ENCODE results near the gene PRKD2.

PRKD2 gene

GRCh38 chr19:46741447-46741846 is 24.5 kb upstream of the PRKD2 start:
- DNase-seq (ENCODE audit: low read depth) = no peak

- no peak for DNase-seq (ENCODE audit: low read depth)
Observed at GRCh38 chr19:46739290-46739771, 22.4 kb upstream of the PRKD2 start.

- no peak for DNase-seq (ENCODE audit: low read depth)
Observed at GRCh38 chr19:46737761-46738171, 20.9 kb upstream of the PRKD2 start.

- no peak for DNase-seq (ENCODE audit: low read depth)
Observed at GRCh38 chr19:46737298-46737654, 20.4 kb upstream of the PRKD2 start.

GRCh38 chr19:46736531-46737297 is 19.8 kb upstream of the PRKD2 start:
- DNase-seq (ENCODE audit: low read depth) = no peak

- no peak for DNase-seq (ENCODE audit: low read depth)
Observed at GRCh38 chr19:46733690-46734292, 16.9 kb upstream of the PRKD2 start.

GRCh38 chr19:46732966-46733689 is 16.2 kb upstream of the PRKD2 start:
- peak; percentile 65 for DNase-seq (ENCODE audit: low read depth)

GRCh38 chr19:46732172-46732938 is 15.4 kb upstream of the PRKD2 start:
- DNase-seq (ENCODE audit: low read depth) = peak; percentile 50

GRCh38 chr19:46731584-46731983 is 14.7 kb upstream of the PRKD2 start:
- DNase-seq (ENCODE audit: low read depth) = peak; percentile 38

- DNase-seq (ENCODE audit: low read depth) = peak; percentile 93
Observed at GRCh38 chr19:46731007-46731501, 14.1 kb upstream of the PRKD2 start.

GRCh38 chr19:46730595-46730994 is 13.7 kb upstream of the PRKD2 start:
- no peak for DNase-seq (ENCODE audit: low read depth)

GRCh38 chr19:46730187-46730586 is 13.3 kb upstream of the PRKD2 start:
- no peak for DNase-seq (ENCODE audit: low read depth)

GRCh38 chr19:46729696-46730095 is 12.8 kb upstream of the PRKD2 start:
- no peak for DNase-seq (ENCODE audit: low read depth)

GRCh38 chr19:46728693-46729339 is 11.9 kb upstream of the PRKD2 start:
- DNase-seq (ENCODE audit: low read depth) = no peak

GRCh38 chr19:46728208-46728607 is 11.3 kb upstream of the PRKD2 start:
- DNase-seq (ENCODE audit: low read depth) = no peak

- DNase-seq (ENCODE audit: low read depth) = no peak
Observed at GRCh38 chr19:46727757-46728156, 10.8 kb upstream of the PRKD2 start.

- DNase-seq (ENCODE audit: low read depth) = no peak
Observed at GRCh38 chr19:46726971-46727501, 10.1 kb upstream of the PRKD2 start.

- no peak for DNase-seq (ENCODE audit: low read depth)
Observed at GRCh38 chr19:46726551-46726950, 9.6 kb upstream of the PRKD2 start.

GRCh38 chr19:46725859-46726393 is 9.0 kb upstream of the PRKD2 start:
- no peak for DNase-seq (ENCODE audit: low read depth)

- DNase-seq (ENCODE audit: low read depth) = no peak
Observed at GRCh38 chr19:46725036-46725820, 8.3 kb upstream of the PRKD2 start.
